HG02884 (cell line): ENCODE measurements around the gene B4GALT1.
"Not testable (repeated sequence)": the region's sequence is repeated elsewhere in the genome, so short reads cannot be mapped to it uniquely, and the experiment has no call there.

Source experiments
- ATAC-seq: cut with Tn5 transposase; IDR thresholded peaks from one replicate; pipeline ENCODE4 v1.9.1; 2021; ENCODE audit warnings: mild to moderate bottlenecking, moderate library complexity; ENCODE audit not compliant: unreplicated experiment

Gene B4GALT1

DNA sequence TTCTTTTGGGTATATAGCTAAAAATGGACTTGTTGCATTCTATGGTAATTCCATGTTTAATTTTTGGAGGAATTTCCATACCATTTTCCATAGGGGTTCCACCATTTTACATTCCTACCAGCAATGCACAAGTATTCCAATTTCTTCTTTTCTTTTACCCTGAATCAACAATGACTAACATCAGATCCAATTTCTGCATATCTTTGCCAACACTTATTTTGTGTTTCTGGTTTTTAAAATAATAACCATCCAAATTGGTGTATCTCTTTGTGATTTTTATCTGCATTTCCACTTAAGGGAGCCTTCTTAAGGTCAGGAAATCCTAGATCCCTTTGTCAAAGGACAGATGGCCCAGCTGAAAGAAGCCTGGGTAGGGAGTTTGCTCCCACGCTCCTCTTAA lies 61.2 kb downstream of the B4GALT1 start:
- no peak for ATAC-seq

GRCh38 chr9:33105504-33105903 lies 61.6 kb downstream of the B4GALT1 start:
- no peak for ATAC-seq

GRCh38 chr9:33104401-33104800 lies 62.7 kb downstream of the B4GALT1 start:
- ATAC-seq: no peak

DNA sequence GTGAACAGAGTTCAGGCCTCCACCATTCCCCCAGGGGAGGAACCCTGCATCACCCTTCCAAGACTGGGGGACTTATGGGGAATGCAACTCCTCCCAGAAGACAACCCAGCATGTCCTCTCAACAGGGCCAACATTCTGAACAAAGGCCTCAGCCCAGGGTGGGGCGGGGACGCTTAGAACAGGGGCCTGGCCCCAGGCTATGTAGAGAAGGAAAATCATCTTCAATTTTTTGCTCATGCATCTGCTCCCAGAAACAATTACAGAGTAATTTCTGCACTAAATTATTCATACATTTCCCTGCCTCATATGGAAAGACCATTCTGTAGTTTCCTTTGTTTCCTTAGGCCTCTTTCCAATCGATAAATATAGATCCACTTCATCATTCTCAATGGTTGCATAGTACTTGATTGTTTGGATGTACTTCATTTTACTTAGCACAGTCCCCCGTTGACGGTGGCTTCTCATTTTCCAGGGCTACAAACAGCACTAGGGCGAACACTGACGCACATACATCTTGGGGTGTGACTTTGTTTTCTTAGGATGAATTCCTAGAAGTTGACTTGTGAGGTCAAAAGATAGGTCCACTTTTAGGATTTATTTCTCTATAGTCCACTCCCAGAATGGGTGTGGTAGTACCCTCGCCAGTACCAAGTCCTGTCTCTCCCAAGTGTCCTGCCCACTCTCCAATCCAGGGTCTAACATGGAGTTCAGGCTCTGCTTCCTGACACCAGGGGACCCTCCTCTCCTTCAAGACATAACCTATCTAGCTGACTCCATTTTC lies 63.4 kb downstream of the B4GALT1 start:
- ATAC-seq: no peak

GRCh38 chr9:33102551-33103210 lies 64.5 kb downstream of the B4GALT1 start:
- ATAC-seq: no peak

DNA sequence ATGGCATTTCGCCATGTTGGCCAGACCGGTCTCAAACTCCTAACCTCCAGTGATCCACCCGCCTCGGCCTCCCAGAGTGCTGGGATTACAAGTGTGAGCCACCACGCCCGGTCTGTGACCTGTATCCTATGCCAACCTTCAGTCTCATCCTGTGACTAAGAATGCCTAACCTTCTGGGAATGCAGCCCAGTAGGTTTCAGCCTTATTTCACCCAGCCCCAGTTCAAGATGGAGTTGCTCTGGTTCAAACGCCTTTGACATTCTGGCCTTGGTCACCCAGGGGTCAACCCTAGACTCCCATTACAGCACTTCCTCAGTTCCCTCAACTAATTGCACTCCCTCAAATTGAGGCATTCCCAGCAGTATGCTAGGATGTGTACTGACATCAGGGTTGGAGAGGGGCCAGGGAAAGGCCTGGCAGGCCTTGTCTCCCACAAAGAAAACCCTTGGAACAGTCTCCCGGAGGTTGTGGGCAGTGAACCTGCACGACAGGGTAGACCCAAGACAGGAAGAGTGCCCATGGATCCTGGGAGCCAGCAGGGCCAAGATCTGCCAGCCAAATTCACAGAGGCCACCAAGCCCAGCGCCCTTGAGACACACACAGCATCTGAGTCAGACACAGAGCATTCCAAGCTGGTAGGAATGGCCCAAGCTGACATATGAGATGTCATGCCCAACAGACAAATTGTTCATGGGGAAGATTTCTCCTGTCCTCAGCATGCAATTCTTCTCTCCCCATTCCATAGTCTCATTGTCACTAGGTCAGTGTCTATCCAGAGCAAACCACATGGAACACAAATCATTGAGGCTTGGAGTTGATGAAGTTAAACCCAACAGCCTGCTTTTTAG lies 65.8 kb downstream of the B4GALT1 start:
- ATAC-seq: no peak

DNA sequence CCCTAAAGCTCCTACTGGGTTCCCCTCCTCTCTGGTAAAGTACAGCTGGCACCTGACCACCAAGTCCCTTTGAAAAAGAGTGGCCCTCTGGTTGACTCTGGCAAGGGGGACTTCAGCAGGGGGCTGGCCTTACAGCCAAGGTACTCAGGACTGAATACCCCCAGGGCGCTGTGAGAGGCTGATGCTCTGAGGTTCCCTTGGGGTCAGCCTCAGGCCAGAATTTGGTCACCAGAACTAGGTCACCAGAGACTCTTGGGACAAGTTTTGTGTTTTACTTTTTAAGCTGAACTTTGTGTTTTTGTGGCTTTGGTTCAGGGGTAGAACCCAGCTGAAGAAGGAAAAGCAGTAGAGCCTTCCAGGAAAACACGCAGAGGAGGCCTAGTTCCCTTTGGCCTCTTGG lies 67.4 kb downstream of the B4GALT1 start:
- ATAC-seq: no peak

GRCh38 chr9:33097192-33097591 lies 69.9 kb downstream of the B4GALT1 start:
- no peak for ATAC-seq

GRCh38 chr9:33092634-33093033 lies 74.5 kb downstream of the B4GALT1 start:
- ATAC-seq: no peak

GRCh38 chr9:33085672-33086071 lies 81.5 kb downstream of the B4GALT1 start:
- not testable (repeated sequence) for ATAC-seq

DNA sequence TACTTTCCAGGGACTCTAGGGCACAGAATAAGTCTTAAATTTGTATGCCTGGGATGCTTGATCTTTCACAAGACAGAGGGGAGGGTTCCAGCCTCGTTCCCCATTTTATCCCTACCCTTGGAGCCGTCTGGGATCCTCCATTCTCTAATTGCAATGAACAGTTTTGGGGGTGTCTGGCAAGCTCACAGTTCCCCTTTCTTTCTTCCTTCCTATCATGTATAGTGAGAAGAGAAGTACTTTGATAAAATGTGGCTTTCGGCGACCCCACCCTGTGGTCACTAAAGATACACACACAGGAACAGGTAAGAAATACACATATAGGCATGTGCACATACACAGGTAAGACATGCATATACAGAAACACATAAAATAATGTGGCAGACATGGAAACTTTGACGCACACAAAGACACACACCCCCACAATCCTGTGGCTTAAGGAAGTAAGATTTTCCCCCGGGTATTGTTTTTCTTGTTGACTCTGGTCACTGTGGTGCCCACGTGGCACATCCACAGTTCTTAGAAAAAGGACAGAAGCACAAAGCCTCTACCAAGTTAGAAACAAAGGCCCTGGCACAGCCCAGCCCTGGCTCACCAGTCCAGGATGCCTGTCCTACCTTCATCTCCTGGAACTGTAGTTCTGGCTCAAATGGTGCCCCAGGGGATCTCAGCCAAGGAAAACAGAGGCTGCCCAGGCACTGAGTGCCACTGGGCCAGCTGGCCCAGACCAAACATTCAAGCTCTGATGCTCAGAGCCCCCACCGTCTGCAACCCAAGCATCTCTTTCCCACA lies 84.4 kb downstream of the B4GALT1 start:
- ATAC-seq: no peak

- no peak for ATAC-seq
Observed at GRCh38 chr9:33082128-33082527, 85.0 kb downstream of the B4GALT1 start.

- ATAC-seq: peak; percentile 39
Observed at GRCh38 chr9:33081128-33081851, 85.8 kb downstream of the B4GALT1 start.

- ATAC-seq: no peak
Observed at GRCh38 chr9:33080534-33080933, 86.6 kb downstream of the B4GALT1 start.

DNA sequence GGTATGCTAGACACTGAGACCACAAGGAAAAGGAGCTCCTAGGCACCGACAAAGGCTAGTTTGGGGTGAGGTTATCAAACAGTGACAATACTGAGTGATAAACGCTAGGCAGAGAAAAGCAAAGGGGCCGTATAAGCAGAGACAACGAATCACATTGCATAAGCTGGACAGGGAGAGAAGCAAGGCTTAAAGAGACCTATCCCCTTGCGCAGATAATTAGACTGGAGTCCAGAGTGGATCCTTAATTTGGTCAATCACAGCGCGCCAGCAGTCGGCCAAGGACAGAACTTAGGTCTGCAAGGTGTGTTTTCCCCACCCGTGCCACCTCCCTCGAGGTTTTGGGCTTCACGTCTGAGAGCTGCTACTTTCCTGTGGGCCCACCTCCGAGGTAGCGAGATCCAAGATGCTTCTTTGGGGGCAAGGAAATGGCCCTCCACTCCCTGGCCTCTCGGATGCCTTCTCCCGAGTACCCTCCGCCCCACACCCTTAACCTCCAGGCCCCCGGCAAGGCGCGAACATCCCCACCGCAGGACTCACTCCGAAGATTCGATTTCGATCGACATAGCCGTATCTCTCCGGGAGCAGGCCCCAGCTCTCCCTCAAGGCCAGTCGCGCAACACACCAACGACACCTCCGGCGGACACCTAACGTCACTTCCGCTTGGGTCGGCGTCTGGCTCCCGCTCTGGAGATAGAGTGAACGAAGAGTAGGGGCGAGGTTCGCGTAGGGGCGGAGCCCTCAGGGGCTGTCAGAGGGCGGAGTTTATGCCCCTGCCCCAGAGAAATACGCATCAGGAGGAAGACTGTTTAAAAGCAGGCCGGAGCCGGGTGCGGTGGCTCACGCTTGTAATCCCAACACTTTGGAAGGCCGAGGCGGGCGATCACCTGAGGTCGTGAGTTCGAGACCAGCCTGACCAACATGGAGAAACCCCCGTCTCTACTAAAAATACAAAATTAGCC lies 90.8 kb downstream of the B4GALT1 start, which contains the start of gene SMU1:
Gene SMU1 (minus strand): TSS at position 629 of the 959 bp plus-strand sequence. CDS start 66 bp downstream, at position 563.
- ATAC-seq: peak; percentile 98

DNA sequence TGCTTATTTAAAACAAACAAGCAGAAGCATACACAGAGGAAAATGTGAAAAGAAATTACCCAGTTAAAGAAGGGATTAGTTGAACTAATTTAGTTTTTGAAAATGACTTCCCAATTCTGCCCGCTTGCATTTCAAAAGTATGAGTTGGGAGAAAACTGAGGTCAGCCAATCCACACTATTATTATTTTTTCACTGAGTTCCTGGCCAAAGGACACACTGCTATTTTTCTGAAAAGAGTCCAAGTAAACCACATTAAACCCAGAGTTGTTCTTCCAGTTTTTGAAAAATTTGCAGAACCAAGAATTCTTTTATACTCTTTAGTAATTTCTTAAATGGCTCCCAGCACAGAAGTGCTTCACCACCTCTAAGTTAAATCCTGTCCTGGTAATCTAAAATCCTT lies 98.1 kb downstream of the B4GALT1 start:
- ATAC-seq: no peak

- peak; percentile 83 for ATAC-seq
Observed at GRCh38 chr9:33065157-33066076, 101.7 kb downstream of the B4GALT1 start.
